Measurements from ENCODE around the gene FKBP10.

FKBP10 gene

GRCh38 chr17:41868568-41868967 lies 55.8 kb downstream of the FKBP10 start:
- Histone ChIP-seq H3K14ac (ENCODE audit: low read length in 2 of 2) (no peak overlapping the region), H2BK12ac (ENCODE audit: low read length in 2 of 2) (no peak overlapping the region), H3K27me3 (ENCODE audit: control insufficient read depth in 1 of 2, insufficient read depth in 1 of 2, low read length in 2 of 2) (no peaks in the 10 kb centered on the region), H2AK5ac (ENCODE audit: low read length, severe bottlenecking) (no peak overlapping the region), H3K18ac (ENCODE audit: low read depth in 1 of 2, low read length in 2 of 2) (no peak overlapping the region), H3K4me2 (ENCODE audit: low read length, poor library complexity, severe bottlenecking) (no peak overlapping the region), H3K9ac (ENCODE audit: low read length) (no peak overlapping the region), H2BK5ac (ENCODE audit: low read depth, low read length, poor library complexity, severe bottlenecking) (no peak overlapping the region), H3K9me3 (ENCODE audit: control insufficient read depth, low read length) (no peaks in the 10 kb centered on the region), H2AFZ (ENCODE audit: low read depth, low read length) (no peak overlapping the region), H3K27ac (ENCODE audit: low read length, poor library complexity, severe bottlenecking) (no peak overlapping the region), H2BK15ac (ENCODE audit: low read depth, poor library complexity, severe bottlenecking) (no peak overlapping the region), H3K23ac (ENCODE audit: low read length in 2 of 2) (no peak overlapping the region), H2BK120ac (ENCODE audit: low read depth, low read length) (no peak overlapping the region), H3K4ac (ENCODE audit: low read depth in 1 of 2, low read length in 2 of 2) (no peak overlapping the region), H3K4me3 (ENCODE audit: insufficient read depth in 1 of 2, low read depth in 1 of 2, low read length in 2 of 2) (no peak overlapping the region), H3K36me3 (ENCODE audit: control insufficient read depth in 1 of 2, insufficient read depth in 2 of 2, low read depth in 1 of 2, low read length in 2 of 2) (peaks cover 47 to 65% of the 10 kb centered on the region in 2 experiments), H3K4me1 (ENCODE audit: control insufficient read depth, insufficient read depth, low read depth, low read length) (peaks cover 2% of the 10 kb centered on the region), H4K91ac (ENCODE audit: low read length) (no peak overlapping the region), H4K8ac (ENCODE audit: low read length) (no peak overlapping the region), H3K79me1 (replicated peaks; ENCODE audit: low read length, poor library complexity, severe bottlenecking) (peaks cover 10% of the 10 kb centered on the region)
- no peak for DNase-seq
- WGBS: 83% methylated on average over 2 of the region's 3 CpGs

GRCh38 chr17:41869426-41869825 lies 56.6 kb downstream of the FKBP10 start:
- Histone ChIP-seq H3K79me1 (replicated peaks; ENCODE audit: low read length, poor library complexity, severe bottlenecking) (peaks cover 11% of the 10 kb centered on the region), H2BK12ac (ENCODE audit: low read length in 2 of 2) (no peak overlapping the region), H3K14ac (ENCODE audit: low read length in 2 of 2) (no peak overlapping the region), H3K18ac (ENCODE audit: low read depth in 1 of 2, low read length in 2 of 2) (no peak overlapping the region), H3K4ac (ENCODE audit: low read depth in 1 of 2, low read length in 2 of 2) (no peak overlapping the region), H2BK120ac (ENCODE audit: low read depth, low read length) (no peak overlapping the region), H3K4me1 (ENCODE audit: control insufficient read depth, insufficient read depth, low read depth, low read length) (peaks cover 4% of the 10 kb centered on the region), H3K4me3 (ENCODE audit: insufficient read depth in 1 of 2, low read depth in 1 of 2, low read length in 2 of 2) (no peak overlapping the region), H3K9ac (ENCODE audit: low read length) (no peak overlapping the region), H2AFZ (ENCODE audit: low read depth, low read length) (no peak overlapping the region), H4K8ac (ENCODE audit: low read length) (no peak overlapping the region), H4K91ac (ENCODE audit: low read length) (no peak overlapping the region), H2BK5ac (ENCODE audit: low read depth, low read length, poor library complexity, severe bottlenecking) (no peak overlapping the region), H3K23ac (ENCODE audit: low read length in 2 of 2) (no peak overlapping the region), H3K9me3 (ENCODE audit: control insufficient read depth, low read length) (no peaks in the 10 kb centered on the region), H3K27ac (ENCODE audit: low read length, poor library complexity, severe bottlenecking) (no peak overlapping the region), H3K27me3 (ENCODE audit: control insufficient read depth in 1 of 2, insufficient read depth in 1 of 2, low read length in 2 of 2) (no peaks in the 10 kb centered on the region), H3K36me3 (ENCODE audit: control insufficient read depth in 1 of 2, insufficient read depth in 2 of 2, low read depth in 1 of 2, low read length in 2 of 2) (peaks cover 56 to 73% of the 10 kb centered on the region in 2 experiments), H3K4me2 (ENCODE audit: low read length, poor library complexity, severe bottlenecking) (no peak overlapping the region), H2BK15ac (ENCODE audit: low read depth, poor library complexity, severe bottlenecking) (no peak overlapping the region), H2AK5ac (ENCODE audit: low read length, severe bottlenecking) (no peak overlapping the region)
- WGBS: 89% methylated on average over 9 of the region's 9 CpGs
- DNase-seq: no peak

GRCh38 chr17:41870097-41870496 lies 57.3 kb downstream of the FKBP10 start:
- peaks cover 4% of the 10 kb centered on the region for H3K4me1 ChIP-seq (ENCODE audit: control insufficient read depth, insufficient read depth, low read depth, low read length)
- H3K4me2 ChIP-seq (ENCODE audit: low read length, poor library complexity, severe bottlenecking): no peak overlapping the region
- H3K79me1 ChIP-seq (replicated peaks; ENCODE audit: low read length, poor library complexity, severe bottlenecking): peaks cover 11% of the 10 kb centered on the region
- no peak overlapping the region for H3K9ac ChIP-seq (ENCODE audit: low read length)
- H2BK120ac ChIP-seq (ENCODE audit: low read depth, low read length): no peak overlapping the region
- no peaks in the 10 kb centered on the region for H3K27me3 ChIP-seq (ENCODE audit: control insufficient read depth in 1 of 2, insufficient read depth in 1 of 2, low read length in 2 of 2)
- no peak overlapping the region for H3K4me3 ChIP-seq (ENCODE audit: insufficient read depth in 1 of 2, low read depth in 1 of 2, low read length in 2 of 2)
- no peak overlapping the region for H3K18ac ChIP-seq (ENCODE audit: low read depth in 1 of 2, low read length in 2 of 2)
- 100% methylated on average over 2 of the region's 2 CpGs for WGBS
- no peak overlapping the region for H4K8ac ChIP-seq (ENCODE audit: low read length)
- H2AK5ac ChIP-seq (ENCODE audit: low read length, severe bottlenecking): no peak overlapping the region
- no peak overlapping the region for H3K14ac ChIP-seq (ENCODE audit: low read length in 2 of 2)
- H3K36me3 ChIP-seq (ENCODE audit: control insufficient read depth in 1 of 2, insufficient read depth in 2 of 2, low read depth in 1 of 2, low read length in 2 of 2): peaks cover 59 to 79% of the 10 kb centered on the region in 2 experiments
- H2BK15ac ChIP-seq (ENCODE audit: low read depth, poor library complexity, severe bottlenecking): no peak overlapping the region
- H3K9me3 ChIP-seq (ENCODE audit: control insufficient read depth, low read length): no peaks in the 10 kb centered on the region
- H3K27ac ChIP-seq (ENCODE audit: low read length, poor library complexity, severe bottlenecking): no peak overlapping the region
- H2BK5ac ChIP-seq (ENCODE audit: low read depth, low read length, poor library complexity, severe bottlenecking): no peak overlapping the region
- H3K4ac ChIP-seq (ENCODE audit: low read depth in 1 of 2, low read length in 2 of 2): no peak overlapping the region
- H4K91ac ChIP-seq (ENCODE audit: low read length): no peak overlapping the region
- no peak overlapping the region for H3K23ac ChIP-seq (ENCODE audit: low read length in 2 of 2)
- no peak overlapping the region for H2AFZ ChIP-seq (ENCODE audit: low read depth, low read length)
- no peak overlapping the region for H2BK12ac ChIP-seq (ENCODE audit: low read length in 2 of 2)
- no peak for DNase-seq

GRCh38 chr17:41870627-41871026 lies 57.8 kb downstream of the FKBP10 start:
- Histone ChIP-seq H3K4ac (ENCODE audit: low read depth in 1 of 2, low read length in 2 of 2) (no peak overlapping the region), H2AFZ (ENCODE audit: low read depth, low read length) (no peak overlapping the region), H3K23ac (ENCODE audit: low read length in 2 of 2) (no peak overlapping the region), H3K4me3 (ENCODE audit: insufficient read depth in 1 of 2, low read depth in 1 of 2, low read length in 2 of 2) (no peak overlapping the region), H3K14ac (ENCODE audit: low read length in 2 of 2) (no peak overlapping the region), H4K91ac (ENCODE audit: low read length) (no peak overlapping the region), H3K9me3 (ENCODE audit: control insufficient read depth, low read length) (no peaks in the 10 kb centered on the region), H3K4me2 (ENCODE audit: low read length, poor library complexity, severe bottlenecking) (no peak overlapping the region), H2BK120ac (ENCODE audit: low read depth, low read length) (no peak overlapping the region), H3K27ac (ENCODE audit: low read length, poor library complexity, severe bottlenecking) (no peak overlapping the region), H2BK12ac (ENCODE audit: low read length in 2 of 2) (no peak overlapping the region), H3K4me1 (ENCODE audit: control insufficient read depth, insufficient read depth, low read depth, low read length) (peaks cover 2% of the 10 kb centered on the region), H2BK15ac (ENCODE audit: low read depth, poor library complexity, severe bottlenecking) (no peak overlapping the region), H3K27me3 (ENCODE audit: control insufficient read depth in 1 of 2, insufficient read depth in 1 of 2, low read length in 2 of 2) (no peaks in the 10 kb centered on the region), H2BK5ac (ENCODE audit: low read depth, low read length, poor library complexity, severe bottlenecking) (no peak overlapping the region), H3K18ac (ENCODE audit: low read depth in 1 of 2, low read length in 2 of 2) (no peak overlapping the region), H4K8ac (ENCODE audit: low read length) (no peak overlapping the region), H3K36me3 (ENCODE audit: control insufficient read depth in 1 of 2, insufficient read depth in 2 of 2, low read depth in 1 of 2, low read length in 2 of 2) (peaks cover 61 to 80% of the 10 kb centered on the region in 2 experiments), H3K79me1 (replicated peaks; ENCODE audit: low read length, poor library complexity, severe bottlenecking) (peaks cover 11% of the 10 kb centered on the region), H2AK5ac (ENCODE audit: low read length, severe bottlenecking) (no peak overlapping the region), H3K9ac (ENCODE audit: low read length) (no peak overlapping the region)
- peak; percentile 43 for DNase-seq
- WGBS: 91% methylated on average over 7 of the region's 7 CpGs
